Tibial nerve (tissue), 4 donors: Measurements from ENCODE around the gene MKS1. TPM values are rescaled to one million over a fixed set of nuclear protein-coding genes. Genes with fewer than 3 reads are reported as not detected.

ENCODE experiments used
- DNase-seq, 2 donors: peaks; one replicate each; pipeline ENCODE4 v3.0.0-alpha.2; 2019; ENCODE audit warnings: low spot score in 2 of 2
- H3K27ac ChIP-seq, 4 donors: fragments of 200-600 bp; sonication (generic) in 3 of 4; one replicate each; pipeline ENCODE4 v1.5.1; 2017 to 2019; ENCODE audit warnings: mild to moderate bottlenecking in 1 of 4
- H3K27me3 ChIP-seq, 2 donors: fragments of 200-600 bp; sonication (generic) in 1 of 2; one replicate each; pipeline versions ENCODE4 v1.5.1 to v1.6.0; 2017 to 2019
- H3K36me3 ChIP-seq, 3 donors: fragments of 200-600 bp; sonication (generic); one replicate each; pipeline ENCODE4 v1.5.1; 2018 to 2019
- H3K4me1 ChIP-seq, 4 donors: fragments of 200-600 bp; sonication (generic) in 3 of 4; one replicate each; pipeline ENCODE4 v1.5.1; 2017 to 2019
- H3K4me3 ChIP-seq, 4 donors: fragments of 200-600 bp; sonication (generic) in 3 of 4; one replicate each; pipeline ENCODE4 v1.5.1; 2017 to 2019; ENCODE audit warnings: mild to moderate bottlenecking in 1 of 4, moderate library complexity in 1 of 4
- H3K9me3 ChIP-seq, 4 donors: fragments of 200-600 bp; sonication (generic) in 3 of 4; one replicate each; pipeline ENCODE4 v1.5.1; 2017 to 2019
- EP300 ChIP-seq, 2 donors: sonication (generic); formaldehyde crosslinking; IDR thresholded peaks; one replicate each; pipeline ENCODE4 v1.6.1; 2017; ENCODE audit warnings: antibody characterized with exemption in 2 of 2, mild to moderate bottlenecking in 1 of 2
- POLR2A ChIP-seq, 2 donors: fragments of 450-650 bp; IDR thresholded peaks; one replicate each; pipeline ENCODE4 v1.6.1; 2017; ENCODE audit warnings: antibody characterized with exemption in 2 of 2, mild to moderate bottlenecking in 2 of 2, moderate library complexity in 2 of 2
- WGBS, 2 donors: methylation state at CpG; one replicate each; pipeline ENCODE4 v1.1.5; 2018; 5-methylcytosine and 5-hydroxymethylcytosine counted together
- total RNA-seq, 4 donors: library from RNA; depleted of rRNA; stranded (reverse); fragments of >200 nt; gene quantifications; one replicate each; pipeline ENCODE4 v1.1.0, GENCODE V29; 2016
- TF ChIP-seq, protein P1 (sequence below), 5 experiments: fragments of 200-600 bp in 3 of 5; fragments of 450-650 bp in 2 of 5; sonication (generic) in 3 of 5; IDR thresholded peaks; one replicate each; pipeline ENCODE4 v1.5.1; 2016 to 2019; ENCODE audit warnings: antibody characterized with exemption in 5 of 5, mild to moderate bottlenecking in 3 of 5, moderate library complexity in 2 of 5

Gene MKS1
- total RNA-seq, 4 donors from 2014 or later, result 15.7 to 25.1 (median 18.5) TPM

- Histone ChIP-seq H3K4me3 (no peak overlapping the region), H3K36me3 (no peaks in the 10 kb centered on the region), H3K4me1 (no peaks in the 10 kb centered on the region), H3K9me3 (no peaks in the 10 kb centered on the region), H3K27me3 (peaks cover 0 to 16% of the 10 kb centered on the region in 2 donors), H3K27ac (no peak overlapping the region)
- no peak for TF ChIP-seq POLR2A (IDR thresholded peaks at IDR 0.05)
- TF ChIP-seq EP300 (IDR thresholded peaks at IDR 0.05), result no peak
- TF ChIP-seq, protein P1, sequence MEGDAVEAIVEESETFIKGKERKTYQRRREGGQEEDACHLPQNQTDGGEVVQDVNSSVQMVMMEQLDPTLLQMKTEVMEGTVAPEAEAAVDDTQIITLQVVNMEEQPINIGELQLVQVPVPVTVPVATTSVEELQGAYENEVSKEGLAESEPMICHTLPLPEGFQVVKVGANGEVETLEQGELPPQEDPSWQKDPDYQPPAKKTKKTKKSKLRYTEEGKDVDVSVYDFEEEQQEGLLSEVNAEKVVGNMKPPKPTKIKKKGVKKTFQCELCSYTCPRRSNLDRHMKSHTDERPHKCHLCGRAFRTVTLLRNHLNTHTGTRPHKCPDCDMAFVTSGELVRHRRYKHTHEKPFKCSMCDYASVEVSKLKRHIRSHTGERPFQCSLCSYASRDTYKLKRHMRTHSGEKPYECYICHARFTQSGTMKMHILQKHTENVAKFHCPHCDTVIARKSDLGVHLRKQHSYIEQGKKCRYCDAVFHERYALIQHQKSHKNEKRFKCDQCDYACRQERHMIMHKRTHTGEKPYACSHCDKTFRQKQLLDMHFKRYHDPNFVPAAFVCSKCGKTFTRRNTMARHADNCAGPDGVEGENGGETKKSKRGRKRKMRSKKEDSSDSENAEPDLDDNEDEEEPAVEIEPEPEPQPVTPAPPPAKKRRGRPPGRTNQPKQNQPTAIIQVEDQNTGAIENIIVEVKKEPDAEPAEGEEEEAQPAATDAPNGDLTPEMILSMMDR (IDR thresholded peaks at IDR 0.05), result no peak
- WGBS, 2 donors, result 66% methylated on average over 11 of the region's 11 CpGs
- DNase-seq, result peak in 1 of 2 donors; percentile 12
Observed at GRCh38 chr17:58189436-58190146, 29.5 kb downstream of the MKS1 start.

DNA sequence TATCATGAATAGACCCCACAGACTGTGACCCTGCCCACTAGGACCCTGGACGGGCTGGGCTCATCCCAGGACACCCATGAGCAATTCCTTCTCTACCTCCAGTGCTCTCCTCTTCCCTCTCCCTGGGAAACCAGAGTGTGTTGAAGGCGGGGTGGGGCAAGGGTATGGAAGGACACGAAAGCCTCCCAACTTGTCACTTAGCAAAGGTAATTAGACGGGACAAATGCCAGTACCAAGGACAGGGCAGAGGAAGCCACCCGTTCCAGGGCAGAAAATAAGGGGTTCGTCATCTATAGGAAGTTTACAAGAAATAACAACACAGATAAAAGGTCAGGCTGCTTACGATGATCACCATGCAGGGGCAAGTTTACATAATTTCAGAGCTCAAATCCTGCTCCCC is 31.4 kb downstream of the MKS1 start:
- TF ChIP-seq, protein P1 (IDR thresholded peaks at IDR 0.05), result no peak
- no peak for TF ChIP-seq POLR2A (IDR thresholded peaks at IDR 0.05)
- TF ChIP-seq EP300 (IDR thresholded peaks at IDR 0.05), result no peak
- Histone ChIP-seq H3K9me3 (no peaks in the 10 kb centered on the region), H3K4me1 (no peaks in the 10 kb centered on the region), H3K4me3 (no peak overlapping the region), H3K36me3 (no peaks in the 10 kb centered on the region), H3K27me3 (peaks cover 0 to 15% of the 10 kb centered on the region in 2 donors), H3K27ac (no peak overlapping the region)
- 48 to 57% methylated on average over 7 of the region's 7 CpGs for WGBS, 2 donors
- no peak for DNase-seq

GRCh38 chr17:58187063-58187462 is 32.0 kb downstream of the MKS1 start:
- Histone ChIP-seq H3K4me1 (no peaks in the 10 kb centered on the region), H3K36me3 (no peaks in the 10 kb centered on the region)

GRCh38 chr17:58186591-58186990 is 32.5 kb downstream of the MKS1 start:
- Histone ChIP-seq H3K9me3 (no peaks in the 10 kb centered on the region), H3K27me3 (peaks cover 0 to 9% of the 10 kb centered on the region in 2 donors), H3K36me3 (no peaks in the 10 kb centered on the region), H3K4me1 (no peaks in the 10 kb centered on the region), H3K27ac (no peak overlapping the region), H3K4me3 (no peak overlapping the region)
- TF ChIP-seq, protein P1 (IDR thresholded peaks at IDR 0.05), result no peak
- TF ChIP-seq POLR2A (IDR thresholded peaks at IDR 0.05) (no peak), EP300 (IDR thresholded peaks at IDR 0.05) (no peak)
- 80 to 95% methylated on average over 4 of the region's 4 CpGs for WGBS, 2 donors
- no peak for DNase-seq

More at GRCh38 chr17:58187063-58187462, 32.0 kb downstream of the MKS1 start:
- WGBS, 2 donors, result 90 to 93% methylated on average over 6 of the region's 6 CpGs
- no peak overlapping the region for H3K27ac ChIP-seq
- H3K9me3 ChIP-seq, result no peaks in the 10 kb centered on the region
- no peak for TF ChIP-seq POLR2A (IDR thresholded peaks at IDR 0.05)
- TF ChIP-seq, protein P1 (IDR thresholded peaks at IDR 0.05), result no peak
- TF ChIP-seq EP300 (IDR thresholded peaks at IDR 0.05), result no peak
- no peak overlapping the region for H3K4me3 ChIP-seq
- peaks cover 0 to 9% of the 10 kb centered on the region in 2 donors for H3K27me3 ChIP-seq
- no peak for DNase-seq

- Histone ChIP-seq H3K9me3 (no peaks in the 10 kb centered on the region), H3K4me1 (no peaks in the 10 kb centered on the region), H3K4me3 (no peak overlapping the region), H3K36me3 (no peaks in the 10 kb centered on the region), H3K27me3 (no peaks in the 10 kb centered on the region), H3K27ac (no peak overlapping the region)
- DNase-seq, result no peak
- TF ChIP-seq EP300 (IDR thresholded peaks at IDR 0.05) (no peak), POLR2A (IDR thresholded peaks at IDR 0.05) (no peak)
- TF ChIP-seq, protein P1 (IDR thresholded peaks at IDR 0.05), result no peak
- WGBS, 2 donors, result 77% methylated on average over 8 of the region's 8 CpGs
Observed at GRCh38 chr17:58184986-58185761, 33.9 kb downstream of the MKS1 start.
